HepG2 (cell line): ENCODE data around the gene MARCHF11. TPM values are rescaled to one million over a fixed set of nuclear protein-coding genes. Genes with fewer than 3 reads are reported as not detected.

Experiments used
- ATAC-seq: fragments of 200-7000 bp; cut with Tn5 transposase; 3 replicates; pipeline ENCODE4 v1.9.1; 2020; ENCODE audit warnings: mild to moderate bottlenecking, moderate library complexity
- BruUV-seq: library from RNA; stranded (reverse); fragments of 400-500 nt; replicated peaks from 2 replicates; lab custom pipeline; 2021; lab: Mats Ljungman, UMichigan
- CTCF ChIA-PET: fragments of 300-600 bp; formaldehyde crosslinking; extraction: SDS; loops from one replicate; lab custom pipeline; 2021; ENCODE audit warnings: low total read pairs, inconsistent platforms, low intra/inter-chr PET ratio; lab: Yijun Ruan, JAX
- POLR2A ChIA-PET: fragments of 350-600 bp; sonication (Branson Sonifier 250); formaldehyde crosslinking; loops from one replicate; lab custom pipeline; 2020; ENCODE audit warnings: antibody characterized with exemption, inconsistent platforms; lab: Yijun Ruan, JAX
- DNase-seq: peaks from one replicate; pipeline ENCODE4 v3.0.0-alpha.2; 2015; ENCODE audit warnings: low spot score
- FAIRE-seq: peaks from 3 replicates; lab custom pipeline; 2011; peaks lifted over from hg19 to GRCh38; lab: Jason Lieb, UNC
- H2AFZ ChIP-seq: one replicate; pipeline ENCODE4 v1.6.1; 2011; ENCODE audit warnings: low read length, inconsistent platforms
- H3K27ac ChIP-seq: fragments of 300-600 bp; 3 replicates; pipeline ENCODE4 v1.8.0; 2011; ENCODE audit warnings: mixed run types, mild to moderate bottlenecking, mixed read lengths, low read length, inconsistent platforms; ENCODE audit not compliant: insufficient read depth; ENCODE audit errors: extremely low read length
- H3K27me3 ChIP-seq, 2 experiments: fragments of 200-600 bp in 1 of 2; 2 replicates in 1 of 2; 3 replicates in 1 of 2; pipeline versions ENCODE4 v1.6.0 to v1.8.0; 2011; ENCODE audit warnings: low read length in 2 of 2, mild to moderate bottlenecking in 2 of 2, moderate library complexity in 2 of 2, inconsistent platforms in 1 of 2; ENCODE audit not compliant: insufficient read depth in 2 of 2, control insufficient read depth in 1 of 2
- H3K36me3 ChIP-seq, 2 experiments: fragments of 200-600 bp in 1 of 2; replicated peaks in 1 of 2; 2 replicates in 1 of 2; 3 replicates in 1 of 2; pipeline versions ENCODE4 v1.5.1 to v1.8.0; 2011; ENCODE audit warnings: low read length in 2 of 2, inconsistent platforms in 1 of 2; ENCODE audit not compliant: insufficient read depth in 2 of 2, control insufficient read depth in 1 of 2
- H3K4me1 ChIP-seq: 2 replicates; pipeline ENCODE4 v1.5.1; 2012; ENCODE audit warnings: low read length, inconsistent platforms; ENCODE audit not compliant: insufficient read depth
- H3K4me2 ChIP-seq: 2 replicates; pipeline ENCODE4 v1.6.0; 2011; ENCODE audit warnings: low read depth, low read length, inconsistent platforms
- H3K4me3 ChIP-seq, 3 experiments: fragments of 200-600 bp in 1 of 3; sonication (generic), shearing (Covaris generic) in 1 of 3; replicated peaks in 1 of 3; 2 replicates each; pipeline ENCODE4 v1.5.1; 2011 to 2016; ENCODE audit warnings: low read length in 3 of 3, inconsistent platforms in 2 of 3, low read depth in 2 of 3, mild to moderate bottlenecking in 2 of 3, control low read depth in 1 of 3, mixed read lengths in 1 of 3; ENCODE audit not compliant: insufficient read depth in 1 of 3
- H3K79me2 ChIP-seq: one replicate; pipeline ENCODE4 v1.6.1; 2011; ENCODE audit warnings: low read length, inconsistent platforms; ENCODE audit not compliant: insufficient read depth
- H3K9ac ChIP-seq: 2 replicates; pipeline ENCODE4 v1.6.0; 2011; ENCODE audit warnings: mild to moderate bottlenecking, low read depth, low read length, inconsistent platforms; ENCODE audit not compliant: insufficient read depth
- H3K9me3 ChIP-seq: 2 replicates; pipeline ENCODE4 v1.5.1; 2012; ENCODE audit warnings: mild to moderate bottlenecking, low read length
- H4K20me1 ChIP-seq: 2 replicates; pipeline ENCODE4 v1.6.0; 2011; ENCODE audit warnings: inconsistent platforms, mild to moderate bottlenecking, low read length, moderate library complexity; ENCODE audit not compliant: insufficient read depth
- ATAD3A ChIP-seq: sonication (generic); formaldehyde crosslinking; IDR thresholded peaks from 2 replicates; pipeline ENCODE4 v1.4.0; 2020; ENCODE audit warnings: missing genetic modification reagents
- CHCHD3 ChIP-seq: sonication (generic); formaldehyde crosslinking; IDR thresholded peaks from 2 replicates; pipeline ENCODE4 v1.8.0; 2022; ENCODE audit warnings: mild to moderate bottlenecking, missing genetic modification reagents, moderate library complexity
- FOXK2 ChIP-seq: fragments of 450-650 bp; IDR thresholded peaks from 2 replicates; pipeline ENCODE4 v1.6.1; 2016
- SIN3A ChIP-seq: IDR thresholded peaks from 2 replicates; pipeline ENCODE4 v1.6.1; 2011; ENCODE audit warnings: low read depth, mild to moderate bottlenecking, control low read depth, low read length, borderline replicate concordance
- SP140L ChIP-seq: sonication (generic); formaldehyde crosslinking; IDR thresholded peaks from 2 replicates; pipeline ENCODE4 v1.4.0; 2020; ENCODE audit warnings: missing genetic modification reagents, borderline replicate concordance
- STAG1 ChIP-seq: sonication (generic); formaldehyde crosslinking; IDR thresholded peaks from 2 replicates; pipeline ENCODE4 v1.4.0; 2020; ENCODE audit warnings: missing genetic modification reagents
- TBL1XR1 ChIP-seq: fragments of 150-350 bp; IDR thresholded peaks from 2 replicates; pipeline ENCODE4 v1.6.1; 2014; ENCODE audit warnings: borderline replicate concordance, low read length; ENCODE audit not compliant: partially characterized antibody
- YEATS2 ChIP-seq: sonication (generic); formaldehyde crosslinking; IDR thresholded peaks from 2 replicates; pipeline ENCODE4 v1.4.0; 2020; ENCODE audit warnings: missing genetic modification reagents, borderline replicate concordance
- ZBTB20 ChIP-seq: sonication (generic); formaldehyde crosslinking; IDR thresholded peaks from 2 replicates; pipeline ENCODE4 v1.8.1; 2023; ENCODE audit warnings: missing genetic modification reagents, low read depth, mild to moderate bottlenecking, borderline replicate concordance
- ZMYM3 ChIP-seq: sonication (generic); formaldehyde crosslinking; IDR thresholded peaks from 2 replicates; pipeline ENCODE4 v1.5.1; 2020; ENCODE audit warnings: mild to moderate bottlenecking, missing genetic modification reagents
- ZNF10 ChIP-seq: sonication (generic); formaldehyde crosslinking; IDR thresholded peaks from 2 replicates; pipeline ENCODE4 v1.4.0; 2020; ENCODE audit warnings: mild to moderate bottlenecking, low read depth, missing genetic modification reagents, borderline replicate concordance
- ZNF207 ChIP-seq: fragments of 450-650 bp; IDR thresholded peaks from 2 replicates; pipeline ENCODE4 v1.6.1; 2016; ENCODE audit warnings: antibody characterized with exemption, borderline replicate concordance
- ZNF510 ChIP-seq: sonication (generic); formaldehyde crosslinking; IDR thresholded peaks from 2 replicates; pipeline ENCODE4 v1.4.0; 2020; ENCODE audit warnings: low read depth, mild to moderate bottlenecking, missing genetic modification reagents
- ZNF660 ChIP-seq: sonication (generic); formaldehyde crosslinking; IDR thresholded peaks from 2 replicates; pipeline ENCODE4 v1.5.1; 2020; ENCODE audit warnings: mild to moderate bottlenecking, low read depth, missing genetic modification reagents, borderline replicate concordance
- ZNF850 ChIP-seq: sonication (generic); formaldehyde crosslinking; conservative IDR thresholded peaks from 2 replicates; pipeline ENCODE4 v1.9.0; 2021; ENCODE audit warnings: mild to moderate bottlenecking, missing genetic modification reagents
- WGBS: methylation state at CpG from one replicate; pipeline ENCODE4 v1.1.6; 2017; ENCODE audit warnings: low lambda C conversion rate; 5-methylcytosine and 5-hydroxymethylcytosine counted together
- in situ Hi-C: cut with HindIII; loops from 2 replicates; pipeline ENCODE4 v1.10.0; 2017; ENCODE audit warnings: low pct_unique_long_range_greater_than_20kb; ENCODE audit not compliant: extremely low pct_ligation_motif_present
- intact Hi-C: fragments of 100-400 bp; cut with micrococcal nuclease; formaldehyde crosslinking; loops from one replicate; pipeline ENCODE4 v1.10.0; 2022; ENCODE audit not compliant: unreplicated experiment
- polyA plus RNA-seq, 8 experiments: library from polyadenylated mRNA; depleted of rRNA in 3 of 8; stranded (reverse) in 7 of 8; unstranded in 1 of 8; fragments of >200 nt; fragmentation: Illumina TruSeq in 4 of 8; extraction: Trizol in 4 of 8; gene quantifications; 2 replicates each; pipeline versions ENCODE4 v1.2.1 to v1.2.3, GENCODE V29; 2011 to 2016; ENCODE audit warnings: low read depth in 4 of 8, missing spikeins in 1 of 8, mixed read lengths in 1 of 8; ENCODE audit not compliant: insufficient read depth in 1 of 8
- total RNA-seq, 5 experiments: library from RNA; depleted of rRNA; stranded (reverse); fragments of >200 nt; fragmentation: Illumina TruSeq; extraction: Trizol; gene quantifications; 2 replicates each; pipeline ENCODE4 v1.2.3, GENCODE V29; 2016; ENCODE audit warnings: low read depth in 1 of 5
- TF ChIP-seq, protein P1 (sequence below): sonication (generic); formaldehyde crosslinking; conservative IDR thresholded peaks from 2 replicates; pipeline ENCODE4 v1.8.1; 2023; ENCODE audit warnings: missing genetic modification reagents

Gene MARCHF11
- total and polyA plus RNA-seq, 2 of the 13 experiments (the other 11 are each of a cell fraction or from before 2014, with no cell fraction given) = not detected

DNA sequence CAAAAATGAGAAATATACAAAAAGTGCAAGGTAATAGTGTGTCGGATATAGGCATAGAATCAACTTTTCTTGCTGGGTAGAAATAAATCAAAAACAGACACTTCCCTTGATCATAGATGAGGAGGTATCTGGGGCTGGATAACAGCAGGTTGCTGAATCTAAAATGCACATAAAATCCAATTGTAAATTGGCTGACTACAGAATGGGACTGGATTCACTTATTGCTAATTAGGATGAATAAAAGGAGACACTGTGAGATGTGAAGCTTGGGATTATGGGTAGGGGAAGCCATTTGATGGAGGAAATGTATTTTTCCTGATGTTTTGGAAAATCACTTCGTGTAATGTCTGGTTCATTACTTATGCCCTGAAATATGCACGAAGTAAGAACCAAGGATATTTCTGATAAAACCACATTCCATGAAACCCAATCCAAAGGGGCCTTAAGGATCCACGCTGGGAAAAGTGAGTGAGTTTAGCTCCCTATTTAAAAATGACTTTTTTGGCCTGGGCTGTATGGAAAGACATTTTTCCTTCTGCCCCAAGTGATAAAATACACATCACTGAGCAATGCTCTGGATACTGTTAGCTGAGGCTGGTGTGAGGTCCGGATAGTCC is 136.1 kb downstream of the MARCHF11 start:
- BruUV-seq = no TSS peak
- Histone ChIP-seq H3K9ac (no peak overlapping the region), H3K4me2 (no peak overlapping the region), H3K79me2 (no peaks in the 10 kb centered on the region), H4K20me1 (no peaks in the 10 kb centered on the region), H3K27me3 (no peaks in the 10 kb centered on the region), H3K27ac (no peak overlapping the region), H3K4me3 (no peak overlapping the region), H3K4me1 (no peaks in the 10 kb centered on the region), H3K36me3 (no peaks in the 10 kb centered on the region), H3K9me3 (peaks cover 7% of the 10 kb centered on the region), H2AFZ (no peak overlapping the region)
- intact Hi-C loops (no loop called here), in situ Hi-C loops (no loop called here)
- CTCF ChIA-PET = no interaction called here
- FAIRE-seq (no peak), DNase-seq (no peak), ATAC-seq (no peak)
- WGBS = under 1% methylated on average over 5 of the region's 5 CpGs
- TF ChIP-seq, protein P1, sequence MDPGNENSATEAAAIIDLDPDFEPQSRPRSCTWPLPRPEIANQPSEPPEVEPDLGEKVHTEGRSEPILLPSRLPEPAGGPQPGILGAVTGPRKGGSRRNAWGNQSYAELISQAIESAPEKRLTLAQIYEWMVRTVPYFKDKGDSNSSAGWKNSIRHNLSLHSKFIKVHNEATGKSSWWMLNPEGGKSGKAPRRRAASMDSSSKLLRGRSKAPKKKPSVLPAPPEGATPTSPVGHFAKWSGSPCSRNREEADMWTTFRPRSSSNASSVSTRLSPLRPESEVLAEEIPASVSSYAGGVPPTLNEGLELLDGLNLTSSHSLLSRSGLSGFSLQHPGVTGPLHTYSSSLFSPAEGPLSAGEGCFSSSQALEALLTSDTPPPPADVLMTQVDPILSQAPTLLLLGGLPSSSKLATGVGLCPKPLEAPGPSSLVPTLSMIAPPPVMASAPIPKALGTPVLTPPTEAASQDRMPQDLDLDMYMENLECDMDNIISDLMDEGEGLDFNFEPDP = no peak
- no peak for TF ChIP-seq ATAD3A (CRISPR knock-in tag)
- TF ChIP-seq YEATS2 (CRISPR knock-in tag) = no peak
- no peak for TF ChIP-seq STAG1 (CRISPR knock-in tag)
- no peak for TF ChIP-seq SIN3A
- no peak for TF ChIP-seq ZMYM3
- no peak for TF ChIP-seq ZNF850 (CRISPR knock-in tag)
- no peak for TF ChIP-seq ZNF510 (CRISPR knock-in tag)
- TF ChIP-seq FOXK2 = no peak
- no peak for TF ChIP-seq TBL1XR1
- no peak for TF ChIP-seq ZBTB20 (CRISPR knock-in tag)
- no peak for TF ChIP-seq SP140L
- TF ChIP-seq ZNF207 = no peak
- no peak for TF ChIP-seq CHCHD3 (CRISPR knock-in tag)
- TF ChIP-seq ZNF660 (CRISPR knock-in tag) = no peak
- TF ChIP-seq ZNF10 (CRISPR knock-in tag) = no peak
- POLR2A ChIA-PET = no interaction called here
